OCI-LY7 (cell line): ENCODE measurements around the gene CHCHD1. TPM values are rescaled to one million over a fixed set of nuclear protein-coding genes. Genes with fewer than 3 reads are reported as not detected.

Experiments
- BruUV-seq: library from RNA; stranded (reverse); fragments of 400-500 nt; replicated peaks from 2 replicates; lab custom pipeline; 2021; lab: Mats Ljungman, UMichigan
- CTCF ChIA-PET: fragments of 300-600 bp; sonication (Branson Sonifier 250); formaldehyde crosslinking; loops from one replicate; lab custom pipeline; 2022; ENCODE audit warnings: antibody characterized with exemption; ENCODE audit not compliant: unreplicated experiment; lab: Charles Lee
- POLR2A ChIA-PET: fragments of 300-600 bp; sonication (Branson Sonifier 250); formaldehyde crosslinking; loops from one replicate; lab custom pipeline; 2022; ENCODE audit warnings: antibody characterized with exemption; lab: Charles Lee
- DNase-seq: peaks from one replicate; pipeline ENCODE4 v3.0.0-alpha.2; 2015; ENCODE audit warnings: low spot score
- H2AFZ ChIP-seq: fragments of 200-600 bp; sonication (generic), shearing (Covaris generic); 2 replicates; pipeline ENCODE4 v1.6.1; 2014; ENCODE audit warnings: mild to moderate bottlenecking, antibody characterized with exemption, low read length, moderate library complexity
- H3K27ac ChIP-seq: fragments of 200-600 bp; sonication (generic); 2 replicates; pipeline ENCODE4 v1.5.1; 2014; ENCODE audit warnings: mixed run types, low read depth, mild to moderate bottlenecking, moderate library complexity, low read length, inconsistent platforms; ENCODE audit not compliant: poor library complexity, severe bottlenecking
- H3K36me3 ChIP-seq: fragments of 200-600 bp; sonication (generic); 2 replicates; pipeline ENCODE4 v1.6.1; 2014; ENCODE audit warnings: mild to moderate bottlenecking, antibody characterized with exemption, low read length, moderate library complexity, mixed read lengths; ENCODE audit not compliant: insufficient read depth
- H3K4me1 ChIP-seq: fragments of 200-600 bp; sonication (generic); 2 replicates; pipeline ENCODE4 v1.5.1; 2014; ENCODE audit warnings: mild to moderate bottlenecking, low read length; ENCODE audit not compliant: insufficient read depth, poor library complexity, severe bottlenecking
- H3K4me2 ChIP-seq: fragments of 200-600 bp; sonication (generic); 2 replicates; pipeline ENCODE4 v1.6.1; 2014; ENCODE audit warnings: mild to moderate bottlenecking, low read length
- H3K4me3 ChIP-seq: fragments of 200-600 bp; sonication (generic); 2 replicates; pipeline ENCODE4 v1.5.1; 2014; ENCODE audit warnings: mild to moderate bottlenecking, low read depth, low read length; ENCODE audit not compliant: poor library complexity, severe bottlenecking
- H3K79me2 ChIP-seq: fragments of 200-600 bp; sonication (generic); 2 replicates; pipeline ENCODE4 v1.6.1; 2016; ENCODE audit warnings: low read depth, mild to moderate bottlenecking, low read length, moderate library complexity, mixed read lengths; ENCODE audit not compliant: insufficient read depth
- H3K9me2 ChIP-seq: fragments of 200-600 bp; sonication (generic); 2 replicates; pipeline ENCODE4 v1.6.1; 2016; ENCODE audit warnings: mild to moderate bottlenecking, low read length, mixed read lengths; ENCODE audit not compliant: insufficient read depth
- H3K9me3 ChIP-seq: fragments of 200-600 bp; sonication (generic); 2 replicates; pipeline ENCODE4 v1.6.1; 2014; ENCODE audit warnings: mild to moderate bottlenecking, mixed run types, low read length, mixed read lengths
- H4K20me1 ChIP-seq: fragments of 200-600 bp; sonication (generic); 2 replicates; pipeline ENCODE4 v1.6.1; 2014; ENCODE audit warnings: mild to moderate bottlenecking, antibody characterized with exemption, low read length, moderate library complexity, mixed read lengths; ENCODE audit not compliant: insufficient read depth
- EZH2phosphoT487 ChIP-seq: fragments of 200-600 bp; sonication (generic); IDR thresholded peaks from 2 replicates; pipeline ENCODE4 v1.6.1; 2018; ENCODE audit warnings: low read depth, borderline replicate concordance, mild to moderate bottlenecking, mixed run types, antibody characterized with exemption, low read length, moderate library complexity, mixed read lengths
- intact Hi-C: fragments of 100-400 bp; cut with micrococcal nuclease; formaldehyde crosslinking; loops from one replicate; pipeline ENCODE4 v1.10.0; 2022; ENCODE audit not compliant: unreplicated experiment
- total RNA-seq, 2 experiments: library from RNA; depleted of rRNA in 1 of 2; stranded (reverse); fragments of >200 nt in 1 of 2; shearing (Covaris generic) in 1 of 2; gene quantifications; 2 replicates each; pipeline ENCODE4 v1.2.3, GENCODE V29; 2014 to 2022
- TF ChIP-seq, protein P1 (sequence below): fragments of 200-600 bp; sonication (generic); conservative IDR thresholded peaks from 2 replicates; pipeline ENCODE4 v1.5.1; 2014; ENCODE audit warnings: mild to moderate bottlenecking, antibody characterized with exemption, low read length, moderate library complexity, mixed read lengths

CHCHD1 gene
- total RNA-seq, 2 experiments from 2014 or later, result 36.6 to 55.6 TPM

- Histone ChIP-seq H3K9me2 (no peaks in the 10 kb centered on the region), H3K4me3 (peak overlapping the region; percentile 88), H3K36me3 (peaks cover 36% of the 10 kb centered on the region), H3K4me1 (peaks cover 23% of the 10 kb centered on the region), H3K79me2 (peaks cover 39% of the 10 kb centered on the region), H3K9me3 (no peaks in the 10 kb centered on the region), H3K27ac (peak overlapping the region; percentile 74), H2AFZ (peak overlapping the region; percentile 91; the same call in 1 of the 2 replicates), H4K20me1 (no peaks in the 10 kb centered on the region; the same call in 1 of the 2 replicates), H3K4me2 (peak overlapping the region; percentile 96)
- intact Hi-C loops, result loop anchor here (1.0 to 2.0 kb wide), 2 partner anchors 13 to 67 kb away; partner anchors contain the start of gene NDST2
- ChIA-PET CTCF (interaction anchor here (1.0 kb wide), 1 partner anchor 16 kb away, joined by 3 read pairs; no protein-coding TSS in a partner anchor), POLR2A (interaction anchor here (0.6 to 2.9 kb wide), 12 partner anchors 10 to 523 kb away, joined by 3 to 38 read pairs (median 3); a partner anchor contains a TSS)
- TF ChIP-seq, protein P1, sequence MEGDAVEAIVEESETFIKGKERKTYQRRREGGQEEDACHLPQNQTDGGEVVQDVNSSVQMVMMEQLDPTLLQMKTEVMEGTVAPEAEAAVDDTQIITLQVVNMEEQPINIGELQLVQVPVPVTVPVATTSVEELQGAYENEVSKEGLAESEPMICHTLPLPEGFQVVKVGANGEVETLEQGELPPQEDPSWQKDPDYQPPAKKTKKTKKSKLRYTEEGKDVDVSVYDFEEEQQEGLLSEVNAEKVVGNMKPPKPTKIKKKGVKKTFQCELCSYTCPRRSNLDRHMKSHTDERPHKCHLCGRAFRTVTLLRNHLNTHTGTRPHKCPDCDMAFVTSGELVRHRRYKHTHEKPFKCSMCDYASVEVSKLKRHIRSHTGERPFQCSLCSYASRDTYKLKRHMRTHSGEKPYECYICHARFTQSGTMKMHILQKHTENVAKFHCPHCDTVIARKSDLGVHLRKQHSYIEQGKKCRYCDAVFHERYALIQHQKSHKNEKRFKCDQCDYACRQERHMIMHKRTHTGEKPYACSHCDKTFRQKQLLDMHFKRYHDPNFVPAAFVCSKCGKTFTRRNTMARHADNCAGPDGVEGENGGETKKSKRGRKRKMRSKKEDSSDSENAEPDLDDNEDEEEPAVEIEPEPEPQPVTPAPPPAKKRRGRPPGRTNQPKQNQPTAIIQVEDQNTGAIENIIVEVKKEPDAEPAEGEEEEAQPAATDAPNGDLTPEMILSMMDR, result no peak
- TF ChIP-seq EZH2phosphoT487, result no peak
- BruUV-seq, result TSS peak; percentile 98
- no peak for DNase-seq
Observed at GRCh38 chr10:73743327-73743904, 38.4 kb upstream of the CHCHD1 start.

- CTCF ChIA-PET, result interaction anchor here (0.8 to 1.1 kb wide), 3 partner anchors 10 to 25 kb away, joined by 3 to 5 read pairs (median 3); no protein-coding TSS in a partner anchor
- no TSS peak for BruUV-seq
- Histone ChIP-seq H3K4me1 (peaks cover 23% of the 10 kb centered on the region), H3K36me3 (peaks cover 39% of the 10 kb centered on the region), H3K79me2 (peaks cover 42% of the 10 kb centered on the region), H3K9me3 (no peaks in the 10 kb centered on the region), H3K9me2 (no peaks in the 10 kb centered on the region), H4K20me1 (no peaks in the 10 kb centered on the region; the same call in 1 of the 2 replicates), H2AFZ (peak within 1 kb of the TSS; percentile 91), H3K27ac (peak within 1 kb of the TSS; percentile 74), H3K4me2 (peak within 1 kb of the TSS; percentile 96), H3K4me3 (peak within 1 kb of the TSS; percentile 88)
- TF ChIP-seq EZH2phosphoT487, result no peak
- TF ChIP-seq, protein P1, result 0 out of 2 replicates have a peak, but pooled peaks have one; percentile 21
- DNase-seq, result peak; percentile 96
- intact Hi-C loops, result loop anchor here (1.0 to 2.0 kb wide), 2 partner anchors 14 to 67 kb away; partner anchors contain the start of gene NDST2
- POLR2A ChIA-PET, result interaction anchor here (0.6 to 2.9 kb wide), 11 partner anchors 10 to 129 kb away, joined by 3 to 38 read pairs (median 3); a partner anchor contains a TSS
Observed at GRCh38 chr10:73743905-73744663, 37.8 kb upstream of the CHCHD1 start, which contains the start of gene SEC24C. SEC24C (plus strand) TSS chr10:73744372; CDS start chr10:73746833, 2,461 bp downstream.
